Measurements from ENCODE around the gene HOXC9.

DNA sequence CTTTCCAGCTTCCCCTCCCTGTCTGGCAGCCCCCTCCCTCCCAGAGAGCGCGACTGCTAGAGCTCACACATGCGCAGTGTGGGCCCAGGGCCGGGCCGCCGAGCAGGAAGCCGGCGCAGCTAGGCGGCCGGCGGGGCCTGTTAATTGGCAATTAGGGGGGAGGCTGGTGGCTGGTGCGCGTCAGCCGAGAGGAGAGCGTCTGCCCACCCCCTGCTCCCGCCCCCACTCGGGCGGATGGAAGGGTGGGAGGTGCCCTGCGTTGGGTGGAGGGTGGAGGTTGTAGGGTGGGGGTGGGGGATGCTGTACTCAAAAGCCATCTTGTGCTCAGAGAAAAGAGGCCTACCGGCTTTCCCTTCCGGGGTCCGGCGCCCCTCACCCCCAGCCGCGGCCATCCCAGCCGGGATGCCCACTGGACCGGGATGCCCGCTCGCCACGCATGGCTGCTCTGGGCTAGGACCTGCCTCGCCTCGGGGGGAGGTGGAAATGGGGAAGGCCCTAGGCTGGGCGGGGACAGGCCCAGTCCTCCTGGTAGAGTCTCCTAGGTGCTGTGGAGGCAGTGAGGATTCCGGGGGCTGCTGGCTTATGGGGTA, 18.0 kb downstream of the HOXC9 start:
- TF ChIP-seq, protein P1, sequence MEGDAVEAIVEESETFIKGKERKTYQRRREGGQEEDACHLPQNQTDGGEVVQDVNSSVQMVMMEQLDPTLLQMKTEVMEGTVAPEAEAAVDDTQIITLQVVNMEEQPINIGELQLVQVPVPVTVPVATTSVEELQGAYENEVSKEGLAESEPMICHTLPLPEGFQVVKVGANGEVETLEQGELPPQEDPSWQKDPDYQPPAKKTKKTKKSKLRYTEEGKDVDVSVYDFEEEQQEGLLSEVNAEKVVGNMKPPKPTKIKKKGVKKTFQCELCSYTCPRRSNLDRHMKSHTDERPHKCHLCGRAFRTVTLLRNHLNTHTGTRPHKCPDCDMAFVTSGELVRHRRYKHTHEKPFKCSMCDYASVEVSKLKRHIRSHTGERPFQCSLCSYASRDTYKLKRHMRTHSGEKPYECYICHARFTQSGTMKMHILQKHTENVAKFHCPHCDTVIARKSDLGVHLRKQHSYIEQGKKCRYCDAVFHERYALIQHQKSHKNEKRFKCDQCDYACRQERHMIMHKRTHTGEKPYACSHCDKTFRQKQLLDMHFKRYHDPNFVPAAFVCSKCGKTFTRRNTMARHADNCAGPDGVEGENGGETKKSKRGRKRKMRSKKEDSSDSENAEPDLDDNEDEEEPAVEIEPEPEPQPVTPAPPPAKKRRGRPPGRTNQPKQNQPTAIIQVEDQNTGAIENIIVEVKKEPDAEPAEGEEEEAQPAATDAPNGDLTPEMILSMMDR (IDR thresholded peaks at IDR 0.05): no peak
- TF ChIP-seq EHF (CRISPR knock-in tag; IDR thresholded peaks at IDR 0.05): no peak
- TF ChIP-seq POLR2AphosphoS2 (conservative IDR thresholded peaks at IDR 0.05; ENCODE audit: low read length): no peak
- TF ChIP-seq POLR2A (IDR thresholded peaks at IDR 0.05; ENCODE audit: low read length): peak; percentile 40
- TF ChIP-seq, protein P2, sequence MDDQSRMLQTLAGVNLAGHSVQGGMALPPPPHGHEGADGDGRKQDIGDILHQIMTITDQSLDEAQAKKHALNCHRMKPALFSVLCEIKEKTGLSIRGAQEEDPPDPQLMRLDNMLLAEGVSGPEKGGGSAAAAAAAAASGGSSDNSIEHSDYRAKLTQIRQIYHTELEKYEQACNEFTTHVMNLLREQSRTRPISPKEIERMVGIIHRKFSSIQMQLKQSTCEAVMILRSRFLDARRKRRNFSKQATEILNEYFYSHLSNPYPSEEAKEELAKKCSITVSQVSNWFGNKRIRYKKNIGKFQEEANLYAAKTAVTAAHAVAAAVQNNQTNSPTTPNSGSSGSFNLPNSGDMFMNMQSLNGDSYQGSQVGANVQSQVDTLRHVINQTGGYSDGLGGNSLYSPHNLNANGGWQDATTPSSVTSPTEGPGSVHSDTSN (IDR thresholded peaks at IDR 0.05): no peak
- TF ChIP-seq MAFK (IDR thresholded peaks at IDR 0.05; ENCODE audit: partially characterized antibody): no peak
- TF ChIP-seq, protein P3, sequence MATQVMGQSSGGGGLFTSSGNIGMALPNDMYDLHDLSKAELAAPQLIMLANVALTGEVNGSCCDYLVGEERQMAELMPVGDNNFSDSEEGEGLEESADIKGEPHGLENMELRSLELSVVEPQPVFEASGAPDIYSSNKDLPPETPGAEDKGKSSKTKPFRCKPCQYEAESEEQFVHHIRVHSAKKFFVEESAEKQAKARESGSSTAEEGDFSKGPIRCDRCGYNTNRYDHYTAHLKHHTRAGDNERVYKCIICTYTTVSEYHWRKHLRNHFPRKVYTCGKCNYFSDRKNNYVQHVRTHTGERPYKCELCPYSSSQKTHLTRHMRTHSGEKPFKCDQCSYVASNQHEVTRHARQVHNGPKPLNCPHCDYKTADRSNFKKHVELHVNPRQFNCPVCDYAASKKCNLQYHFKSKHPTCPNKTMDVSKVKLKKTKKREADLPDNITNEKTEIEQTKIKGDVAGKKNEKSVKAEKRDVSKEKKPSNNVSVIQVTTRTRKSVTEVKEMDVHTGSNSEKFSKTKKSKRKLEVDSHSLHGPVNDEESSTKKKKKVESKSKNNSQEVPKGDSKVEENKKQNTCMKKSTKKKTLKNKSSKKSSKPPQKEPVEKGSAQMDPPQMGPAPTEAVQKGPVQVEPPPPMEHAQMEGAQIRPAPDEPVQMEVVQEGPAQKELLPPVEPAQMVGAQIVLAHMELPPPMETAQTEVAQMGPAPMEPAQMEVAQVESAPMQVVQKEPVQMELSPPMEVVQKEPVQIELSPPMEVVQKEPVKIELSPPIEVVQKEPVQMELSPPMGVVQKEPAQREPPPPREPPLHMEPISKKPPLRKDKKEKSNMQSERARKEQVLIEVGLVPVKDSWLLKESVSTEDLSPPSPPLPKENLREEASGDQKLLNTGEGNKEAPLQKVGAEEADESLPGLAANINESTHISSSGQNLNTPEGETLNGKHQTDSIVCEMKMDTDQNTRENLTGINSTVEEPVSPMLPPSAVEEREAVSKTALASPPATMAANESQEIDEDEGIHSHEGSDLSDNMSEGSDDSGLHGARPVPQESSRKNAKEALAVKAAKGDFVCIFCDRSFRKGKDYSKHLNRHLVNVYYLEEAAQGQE (IDR thresholded peaks at IDR 0.05): no peak
- no peak for TF ChIP-seq RNF2 (IDR thresholded peaks at IDR 0.05; ENCODE audit: borderline replicate concordance, low read depth)
- TF ChIP-seq KDM1A (IDR thresholded peaks at IDR 0.05; ENCODE audit: low read depth): no peak
- TF ChIP-seq, protein P4, sequence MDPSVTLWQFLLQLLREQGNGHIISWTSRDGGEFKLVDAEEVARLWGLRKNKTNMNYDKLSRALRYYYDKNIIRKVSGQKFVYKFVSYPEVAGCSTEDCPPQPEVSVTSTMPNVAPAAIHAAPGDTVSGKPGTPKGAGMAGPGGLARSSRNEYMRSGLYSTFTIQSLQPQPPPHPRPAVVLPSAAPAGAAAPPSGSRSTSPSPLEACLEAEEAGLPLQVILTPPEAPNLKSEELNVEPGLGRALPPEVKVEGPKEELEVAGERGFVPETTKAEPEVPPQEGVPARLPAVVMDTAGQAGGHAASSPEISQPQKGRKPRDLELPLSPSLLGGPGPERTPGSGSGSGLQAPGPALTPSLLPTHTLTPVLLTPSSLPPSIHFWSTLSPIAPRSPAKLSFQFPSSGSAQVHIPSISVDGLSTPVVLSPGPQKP (IDR thresholded peaks at IDR 0.05; ENCODE audit: low read depth, low read length): no peak
- TF ChIP-seq, protein P5, sequence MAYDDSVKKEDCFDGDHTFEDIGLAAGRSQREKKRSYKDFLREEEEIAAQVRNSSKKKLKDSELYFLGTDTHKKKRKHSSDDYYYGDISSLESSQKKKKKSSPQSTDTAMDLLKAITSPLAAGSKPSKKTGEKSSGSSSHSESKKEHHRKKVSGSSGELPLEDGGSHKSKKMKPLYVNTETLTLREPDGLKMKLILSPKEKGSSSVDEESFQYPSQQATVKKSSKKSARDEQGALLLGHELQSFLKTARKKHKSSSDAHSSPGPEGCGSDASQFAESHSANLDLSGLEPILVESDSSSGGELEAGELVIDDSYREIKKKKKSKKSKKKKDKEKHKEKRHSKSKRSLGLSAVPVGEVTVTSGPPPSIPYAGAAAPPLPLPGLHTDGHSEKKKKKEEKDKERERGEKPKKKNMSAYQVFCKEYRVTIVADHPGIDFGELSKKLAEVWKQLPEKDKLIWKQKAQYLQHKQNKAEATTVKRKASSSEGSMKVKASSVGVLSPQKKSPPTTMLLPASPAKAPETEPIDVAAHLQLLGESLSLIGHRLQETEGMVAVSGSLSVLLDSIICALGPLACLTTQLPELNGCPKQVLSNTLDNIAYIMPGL (CRISPR knock-in tag; IDR thresholded peaks at IDR 0.05; ENCODE audit: borderline replicate concordance): peak; percentile 78; the same call in 1 of the 2 replicates
